HG02571 (cell line): Measurements from ENCODE around the gene NTNG2.
"Not testable (repeated sequence)": the region's sequence is repeated elsewhere in the genome, so short reads cannot be mapped to it uniquely, and the experiment has no call there.

ENCODE experiments used
- ATAC-seq: cut with Tn5 transposase; IDR thresholded peaks from one replicate; pipeline ENCODE4 v1.9.1; 2021; ENCODE audit warnings: mild to moderate bottlenecking, moderate library complexity; ENCODE audit not compliant: unreplicated experiment

The NTNG2 gene

GRCh38 chr9:132247942-132248341 is 86.1 kb downstream of the NTNG2 start:
- no peak for ATAC-seq

DNA sequence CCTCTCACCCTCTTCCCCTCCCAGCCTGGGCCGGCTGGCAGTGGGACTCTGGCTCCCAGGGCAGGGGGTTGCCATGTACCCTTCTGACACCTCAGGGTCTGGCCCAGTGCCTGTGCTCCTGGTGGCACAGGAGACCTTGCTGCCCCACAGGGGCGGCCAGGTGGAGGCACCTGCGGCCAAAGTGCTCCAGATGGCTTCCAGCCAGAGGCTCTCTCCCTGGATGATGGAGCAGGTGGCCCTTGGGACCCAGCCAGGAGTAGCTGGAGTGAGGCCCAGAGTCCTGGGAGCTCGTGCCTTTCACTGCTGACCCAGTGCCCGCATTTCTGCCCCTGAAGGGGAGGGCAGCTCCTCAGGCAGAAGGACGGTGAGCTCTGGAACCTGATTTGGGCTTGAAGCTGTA is 87.3 kb downstream of the NTNG2 start:
- ATAC-seq, result no peak

- ATAC-seq, result no peak
These were observed 87.8 kb downstream of the NTNG2 start for GRCh38 chr9:132249690-132250089.

- no peak for ATAC-seq
These were observed 88.7 kb downstream of the NTNG2 start for GRCh38 chr9:132250324-132251262.

- ATAC-seq, result no peak
These were observed 99.0 kb downstream of the NTNG2 start for GRCh38 chr9:132260846-132261245.

- ATAC-seq, result no peak
These were observed 104.2 kb downstream of the NTNG2 start for GRCh38 chr9:132266017-132266416.

DNA sequence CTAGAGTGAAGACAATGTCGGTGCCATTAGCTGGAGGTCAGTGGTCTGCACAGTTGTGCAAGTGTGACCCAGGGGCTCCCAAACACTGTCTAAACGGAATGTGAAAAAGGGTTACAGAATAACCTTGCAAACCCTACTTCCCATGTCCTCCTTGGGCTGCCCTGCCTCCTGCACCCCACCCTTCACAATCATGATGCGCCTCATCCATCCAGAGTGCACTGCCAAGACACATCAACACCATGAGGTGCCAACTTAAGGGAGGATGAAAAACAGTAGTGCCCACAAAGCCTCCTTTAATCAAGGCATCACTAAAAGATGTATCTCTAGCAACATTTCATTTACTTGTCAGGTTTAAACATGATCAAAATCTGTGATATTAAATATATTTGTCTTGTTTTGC is 105.8 kb downstream of the NTNG2 start:
- ATAC-seq, result no peak

- no peak for ATAC-seq
These were observed 107.0 kb downstream of the NTNG2 start for GRCh38 chr9:132268725-132269352.

- not testable (repeated sequence) for ATAC-seq
These were observed 108.1 kb downstream of the NTNG2 start for GRCh38 chr9:132269704-132270516.

DNA sequence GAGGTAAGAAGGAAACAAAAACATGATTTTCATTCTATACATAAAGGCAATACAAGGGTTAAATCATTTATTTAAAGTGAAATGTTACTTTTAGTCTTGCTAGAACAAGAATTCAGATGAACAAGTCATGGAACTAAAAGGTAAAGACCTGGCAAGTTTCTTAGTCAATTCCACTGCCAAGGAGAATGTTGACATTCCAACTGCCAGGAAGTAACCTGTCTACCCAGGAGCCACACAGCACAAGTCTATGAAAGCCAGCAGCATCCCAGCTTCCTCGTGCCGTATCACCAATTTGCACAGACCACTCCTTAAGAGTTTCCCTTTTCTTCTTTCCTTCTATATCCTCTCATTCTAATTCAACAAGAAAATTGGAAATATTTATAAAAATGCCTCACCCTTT is 113.0 kb downstream of the NTNG2 start:
- ATAC-seq, result no peak

GRCh38 chr9:132283165-132283564 is 121.3 kb downstream of the NTNG2 start:
- ATAC-seq, result no peak

DNA sequence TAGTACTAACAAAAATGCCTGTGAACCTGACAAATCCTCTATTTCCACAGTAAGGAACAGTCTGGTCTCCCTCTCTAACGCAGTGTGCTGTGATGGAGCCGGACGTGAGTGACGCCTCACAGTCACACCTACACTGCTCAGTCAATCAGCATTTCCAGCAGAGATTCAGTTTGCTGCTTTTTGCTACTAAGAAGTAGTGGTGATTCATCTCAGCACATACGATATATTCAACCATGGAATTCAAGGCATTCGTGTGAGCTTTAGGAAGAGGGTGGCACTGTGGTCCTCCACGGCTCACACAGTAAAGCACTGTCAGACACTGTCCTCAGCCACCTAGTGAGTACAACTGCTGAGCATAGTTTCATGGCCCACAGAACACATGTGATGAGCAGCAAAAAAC is 122.0 kb downstream of the NTNG2 start:
- ATAC-seq, result no peak

- ATAC-seq, result no peak
These were observed 125.5 kb downstream of the NTNG2 start for GRCh38 chr9:132287256-132287760.

- ATAC-seq, result no peak
These were observed 126.5 kb downstream of the NTNG2 start for GRCh38 chr9:132288361-132288760.

GRCh38 chr9:132288966-132289365 is 127.1 kb downstream of the NTNG2 start:
- no peak for ATAC-seq

GRCh38 chr9:132293145-132293721 is 131.4 kb downstream of the NTNG2 start:
- no peak for ATAC-seq
